ENCODE results near the gene CELSR1. TPM values are rescaled to one million over a fixed set of nuclear protein-coding genes. Genes with fewer than 3 reads are reported as not detected.

The CELSR1 gene
- total RNA-seq, 1 donor from 2014 or later: 0.27 TPM

- TF ChIP-seq, protein P1, sequence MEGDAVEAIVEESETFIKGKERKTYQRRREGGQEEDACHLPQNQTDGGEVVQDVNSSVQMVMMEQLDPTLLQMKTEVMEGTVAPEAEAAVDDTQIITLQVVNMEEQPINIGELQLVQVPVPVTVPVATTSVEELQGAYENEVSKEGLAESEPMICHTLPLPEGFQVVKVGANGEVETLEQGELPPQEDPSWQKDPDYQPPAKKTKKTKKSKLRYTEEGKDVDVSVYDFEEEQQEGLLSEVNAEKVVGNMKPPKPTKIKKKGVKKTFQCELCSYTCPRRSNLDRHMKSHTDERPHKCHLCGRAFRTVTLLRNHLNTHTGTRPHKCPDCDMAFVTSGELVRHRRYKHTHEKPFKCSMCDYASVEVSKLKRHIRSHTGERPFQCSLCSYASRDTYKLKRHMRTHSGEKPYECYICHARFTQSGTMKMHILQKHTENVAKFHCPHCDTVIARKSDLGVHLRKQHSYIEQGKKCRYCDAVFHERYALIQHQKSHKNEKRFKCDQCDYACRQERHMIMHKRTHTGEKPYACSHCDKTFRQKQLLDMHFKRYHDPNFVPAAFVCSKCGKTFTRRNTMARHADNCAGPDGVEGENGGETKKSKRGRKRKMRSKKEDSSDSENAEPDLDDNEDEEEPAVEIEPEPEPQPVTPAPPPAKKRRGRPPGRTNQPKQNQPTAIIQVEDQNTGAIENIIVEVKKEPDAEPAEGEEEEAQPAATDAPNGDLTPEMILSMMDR (IDR thresholded peaks at IDR 0.05; ENCODE audit: partially characterized antibody, unreplicated experiment): no peak
- Mint-ChIP-seq H3K9me3 (ENCODE audit: unreplicated experiment) (peaks cover 3% of the 10 kb centered on the region), H3K27ac (ENCODE audit: unreplicated experiment) (peak overlapping the region; percentile 8), H3K4me1 (ENCODE audit: low read depth, unreplicated experiment) (no peaks in the 10 kb centered on the region), H3K27me3 (ENCODE audit: unreplicated experiment) (no peaks in the 10 kb centered on the region), H3K36me3 (ENCODE audit: unreplicated experiment) (no peaks in the 10 kb centered on the region), H3K4me3 (ENCODE audit: unreplicated experiment) (no peak overlapping the region)
- DNase-seq: no peak
Measured at GRCh38 chr22:46320716-46321386, 216.6 kb downstream of the CELSR1 start.

- no peak overlapping the region for H3K4me3 Mint-ChIP-seq (ENCODE audit: unreplicated experiment)
- H3K27ac Mint-ChIP-seq (ENCODE audit: unreplicated experiment): no peak overlapping the region
Measured at GRCh38 chr22:46320166-46320710, 217.2 kb downstream of the CELSR1 start.

DNA sequence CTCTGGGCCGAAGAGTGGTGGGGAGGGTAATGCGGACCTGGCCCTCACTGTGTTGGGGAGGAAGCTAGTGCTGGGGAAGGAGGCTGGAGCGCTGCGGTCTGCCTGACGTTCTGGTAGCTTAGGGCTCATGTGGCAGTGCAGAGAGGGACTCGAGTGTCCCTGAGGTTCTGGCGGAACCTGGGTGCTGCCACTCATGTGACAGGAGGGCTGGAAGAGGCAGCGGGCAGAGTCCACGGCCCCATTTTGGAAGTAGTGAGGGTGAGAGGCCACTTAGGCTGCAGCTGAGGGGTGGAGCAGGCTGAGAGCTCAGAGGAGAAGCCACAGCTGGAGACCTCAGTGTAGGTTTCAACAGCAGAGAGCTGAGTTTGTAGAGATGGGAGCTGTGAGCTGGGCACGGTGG is 218.1 kb downstream of the CELSR1 start:
- no peaks in the 10 kb centered on the region for H3K27me3 Mint-ChIP-seq (ENCODE audit: unreplicated experiment)
- TF ChIP-seq, protein P1 (IDR thresholded peaks at IDR 0.05; ENCODE audit: partially characterized antibody, unreplicated experiment): no peak
- H3K27ac Mint-ChIP-seq (ENCODE audit: unreplicated experiment): no peak overlapping the region
- H3K36me3 Mint-ChIP-seq (ENCODE audit: unreplicated experiment): no peaks in the 10 kb centered on the region
- H3K9me3 Mint-ChIP-seq (ENCODE audit: unreplicated experiment): peaks cover 2% of the 10 kb centered on the region
- no peak overlapping the region for H3K4me3 Mint-ChIP-seq (ENCODE audit: unreplicated experiment)
- no peaks in the 10 kb centered on the region for H3K4me1 Mint-ChIP-seq (ENCODE audit: low read depth, unreplicated experiment)
- DNase-seq: no peak

More at GRCh38 chr22:46320166-46320710, 217.2 kb downstream of the CELSR1 start:
- TF ChIP-seq, protein P1 (IDR thresholded peaks at IDR 0.05; ENCODE audit: partially characterized antibody, unreplicated experiment): no peak
- DNase-seq: no peak
- Mint-ChIP-seq H3K36me3 (ENCODE audit: unreplicated experiment) (no peaks in the 10 kb centered on the region), H3K9me3 (ENCODE audit: unreplicated experiment) (peaks cover 3% of the 10 kb centered on the region), H3K4me1 (ENCODE audit: low read depth, unreplicated experiment) (no peaks in the 10 kb centered on the region), H3K27me3 (ENCODE audit: unreplicated experiment) (no peaks in the 10 kb centered on the region)

DNA sequence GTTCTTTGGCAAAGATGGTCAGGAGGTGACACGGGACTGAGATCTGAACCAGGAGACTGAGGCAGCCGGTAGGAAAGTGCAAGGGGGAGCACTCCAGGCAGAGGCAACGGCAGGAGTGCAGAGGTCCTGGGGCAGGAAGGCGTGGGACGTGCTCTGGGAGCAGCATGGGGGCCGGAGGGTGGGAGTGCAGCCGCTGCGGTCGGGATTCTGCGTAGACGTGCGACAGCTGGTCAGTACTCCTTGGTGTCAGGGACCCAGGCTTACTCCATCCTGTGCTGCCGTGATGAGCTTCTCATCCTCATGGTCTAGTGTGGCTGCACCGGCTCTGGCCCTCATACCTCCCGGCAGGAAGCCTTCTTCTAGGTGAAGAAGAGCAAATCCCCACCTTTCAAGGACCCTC is 218.8 kb downstream of the CELSR1 start:
- H3K36me3 Mint-ChIP-seq (ENCODE audit: unreplicated experiment): no peaks in the 10 kb centered on the region
- H3K27me3 Mint-ChIP-seq (ENCODE audit: unreplicated experiment): no peaks in the 10 kb centered on the region
- no peaks in the 10 kb centered on the region for H3K4me1 Mint-ChIP-seq (ENCODE audit: low read depth, unreplicated experiment)
- peaks cover 2% of the 10 kb centered on the region for H3K9me3 Mint-ChIP-seq (ENCODE audit: unreplicated experiment)
- H3K27ac Mint-ChIP-seq (ENCODE audit: unreplicated experiment): no peak overlapping the region
- no peak overlapping the region for H3K4me3 Mint-ChIP-seq (ENCODE audit: unreplicated experiment)
- DNase-seq: no peak
- TF ChIP-seq, protein P1 (IDR thresholded peaks at IDR 0.05; ENCODE audit: partially characterized antibody, unreplicated experiment): no peak

GRCh38 chr22:46317646-46318045 is 219.8 kb downstream of the CELSR1 start:
- Mint-ChIP-seq H3K27me3 (ENCODE audit: unreplicated experiment) (no peaks in the 10 kb centered on the region), H3K27ac (ENCODE audit: unreplicated experiment) (no peak overlapping the region), H3K9me3 (ENCODE audit: unreplicated experiment) (peaks cover 2% of the 10 kb centered on the region), H3K36me3 (ENCODE audit: unreplicated experiment) (no peaks in the 10 kb centered on the region), H3K4me3 (ENCODE audit: unreplicated experiment) (no peak overlapping the region), H3K4me1 (ENCODE audit: low read depth, unreplicated experiment) (no peaks in the 10 kb centered on the region)
- TF ChIP-seq, protein P1 (IDR thresholded peaks at IDR 0.05; ENCODE audit: partially characterized antibody, unreplicated experiment): no peak
- DNase-seq: no peak

All from glutamatergic neuron (in vitro differentiated cells).